CD4-positive, alpha-beta T cell treated with Interferon alpha-2 for 1 hour (primary cell): Measurements from ENCODE around the gene BNC1.

ENCODE experiments used
- DNase-seq, 2 donors: peaks; one replicate each; pipeline ENCODE4 v3.0.0-alpha.2; 2020 to 2022

Gene BNC1

GRCh38 chr15:83284559-83285283 lies at the start of gene BNC1:
BNC1 (minus strand) TSS chr15:83284664; CDS start chr15:83284628, 36 bp downstream.
- no peak for DNase-seq

- DNase-seq, result no peak
Measured at GRCh38 chr15:83327041-83327440, 42.6 kb upstream of the BNC1 start.

- DNase-seq, result no peak
Measured at GRCh38 chr15:83324799-83325198, 40.3 kb upstream of the BNC1 start.

- no peak for DNase-seq
Measured at GRCh38 chr15:83323296-83323711, 38.8 kb upstream of the BNC1 start.

GRCh38 chr15:83322691-83323090 lies 38.2 kb upstream of the BNC1 start:
- no peak for DNase-seq

- DNase-seq, result no peak
Measured at GRCh38 chr15:83322061-83322460, 37.6 kb upstream of the BNC1 start.

GRCh38 chr15:83320844-83321243 lies 36.4 kb upstream of the BNC1 start:
- no peak for DNase-seq

- no peak for DNase-seq
Measured at GRCh38 chr15:83320404-83320803, 35.9 kb upstream of the BNC1 start.

GRCh38 chr15:83319771-83320170 lies 35.3 kb upstream of the BNC1 start:
- no peak for DNase-seq

GRCh38 chr15:83318861-83319415 lies 34.5 kb upstream of the BNC1 start:
- DNase-seq, result no peak

- no peak for DNase-seq
Measured at GRCh38 chr15:83318036-83318435, 33.6 kb upstream of the BNC1 start.

- no peak for DNase-seq
Measured at GRCh38 chr15:83312071-83312470, 27.6 kb upstream of the BNC1 start.

- DNase-seq, result no peak
Measured at GRCh38 chr15:83310521-83311456, 26.3 kb upstream of the BNC1 start.

- no peak for DNase-seq
Measured at GRCh38 chr15:83308671-83309070, 24.2 kb upstream of the BNC1 start.

- no peak for DNase-seq
Measured at GRCh38 chr15:83306561-83306960, 22.1 kb upstream of the BNC1 start.

- no peak for DNase-seq
Measured at GRCh38 chr15:83305704-83306291, 21.3 kb upstream of the BNC1 start.

GRCh38 chr15:83304861-83305703 lies 20.6 kb upstream of the BNC1 start:
- DNase-seq, result no peak

GRCh38 chr15:83303535-83303934 lies 19.1 kb upstream of the BNC1 start:
- DNase-seq, result no peak

GRCh38 chr15:83300826-83301225 lies 16.4 kb upstream of the BNC1 start:
- no peak for DNase-seq

GRCh38 chr15:83299462-83299861 lies 15.0 kb upstream of the BNC1 start:
- no peak for DNase-seq

- no peak for DNase-seq
Measured at GRCh38 chr15:83295417-83295816, 11.0 kb upstream of the BNC1 start.

- DNase-seq, result no peak
Measured at GRCh38 chr15:83293201-83293600, 8.7 kb upstream of the BNC1 start.
